ENCODE results near the gene NFKBIB. TPM values are rescaled to one million over a fixed set of nuclear protein-coding genes. Genes with fewer than 3 reads are reported as not detected.

NFKBIB gene
- 63.7 to 125 TPM (median 100 TPM) in 5 replicates for total RNA-seq (2022; extraction: Qiagen RNA extraction)

GRCh38 chr19:38899447-38900201, at the start of gene NFKBIB, which contains the start of gene SIRT2:
TSS of gene NFKBIB (plus strand) at chr19:38899969. CDS start at chr19:38900033, 64 bp downstream.
TSS of gene SIRT2 (minus strand) at chr19:38899618. CDS start at chr19:38899521, 97 bp downstream.

DNA sequence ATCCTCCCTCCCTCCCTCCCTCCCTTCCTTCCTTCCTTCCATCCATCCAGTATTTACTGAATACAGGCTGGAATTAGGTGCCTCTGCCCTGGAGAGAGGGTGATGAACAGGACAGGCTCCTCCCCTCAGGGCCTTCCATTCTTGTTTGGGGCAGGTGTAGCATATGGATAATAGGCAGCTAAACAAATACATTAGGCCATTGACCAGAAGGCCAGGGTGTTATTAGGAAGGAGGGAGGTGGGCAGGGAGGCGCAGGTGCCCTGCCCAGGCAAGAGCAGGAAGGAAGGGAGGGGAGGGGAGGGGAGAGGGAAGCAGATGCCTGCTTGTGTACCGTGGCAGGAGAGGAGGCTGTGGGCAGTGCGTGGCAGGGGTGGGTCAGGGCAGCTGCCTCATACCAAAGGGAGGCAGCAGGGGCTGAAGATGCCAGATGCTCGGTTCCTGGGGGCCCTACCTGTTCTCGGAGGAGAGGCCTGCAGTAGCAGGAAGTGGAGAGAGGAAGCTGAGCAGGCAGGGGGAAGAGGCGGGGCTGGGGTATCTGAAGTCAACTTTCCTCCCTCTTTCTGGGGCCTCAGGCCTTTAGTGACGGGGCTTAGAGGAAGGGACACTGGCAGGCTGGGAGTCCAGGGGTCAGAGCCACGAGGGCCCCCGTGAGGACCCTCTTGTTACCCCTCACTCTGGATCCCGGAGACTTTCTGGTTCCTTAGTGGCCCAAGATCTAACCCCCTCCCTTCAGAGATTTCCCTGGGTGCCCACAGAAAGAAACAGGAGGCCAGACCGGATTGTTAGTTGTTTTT, 21.8 kb upstream of the NFKBIB start, which contains the start of gene RINL:
Gene RINL (minus strand): TSS at position 495 of the 794 bp plus-strand sequence. CDS start 1,533 bp downstream, outside the sequence.

DNA sequence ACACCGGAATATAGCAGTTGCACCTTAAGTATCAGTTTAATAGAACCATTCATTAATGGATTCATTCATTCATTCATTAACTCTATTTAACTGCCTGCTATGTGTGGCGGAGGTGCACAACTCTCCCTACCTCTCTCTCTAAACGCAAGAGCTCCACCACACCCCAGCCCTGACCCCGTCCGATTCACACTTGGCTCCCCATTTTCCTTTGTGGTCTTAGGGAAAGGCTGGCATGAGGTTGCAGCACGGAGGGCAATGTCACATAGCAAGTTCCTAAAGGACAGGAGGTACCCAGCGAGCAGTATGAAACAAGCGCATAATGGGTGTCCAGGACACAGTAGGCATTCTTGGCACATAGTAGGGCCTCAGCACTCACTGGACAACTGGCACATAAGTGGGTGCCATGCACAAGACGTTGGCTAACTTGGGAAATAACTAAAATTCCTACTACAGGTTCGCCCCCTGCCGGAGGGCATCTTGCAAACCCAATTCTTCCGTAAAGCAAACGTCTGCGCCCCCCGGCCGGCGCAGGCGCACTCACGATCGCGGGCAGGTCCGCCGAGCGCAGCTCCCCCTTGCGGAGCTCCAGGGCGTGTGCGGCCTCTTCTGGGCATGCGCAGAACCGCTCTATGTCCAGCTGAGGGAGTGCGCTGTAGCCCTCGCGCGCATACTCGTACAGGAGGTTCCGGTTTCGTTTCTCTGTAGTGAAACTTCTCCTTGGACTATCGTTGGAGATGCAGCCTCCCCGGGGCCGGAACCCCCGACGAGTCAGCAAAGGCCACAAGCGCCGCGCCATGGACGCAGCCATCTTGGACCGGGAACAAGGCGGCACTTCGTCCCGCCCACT, 30.4 kb downstream of the NFKBIB start, which contains the start of gene SARS2:
Gene SARS2 (minus strand): TSS at position 835 of the 847 bp plus-strand sequence. CDS start 27 bp downstream, at position 808.

GRCh38 chr19:38930776-38931520, 31.2 kb downstream of the NFKBIB start, which contains the start of gene MRPS12:
TSS of gene MRPS12 (plus strand) at chr19:38930944. CDS start at chr19:38931295, 351 bp downstream.

Other genes with a start within 250 kb of the NFKBIB start
- gene CAPN12, start 155.5 kb upstream of the NFKBIB start, total RNA-seq (2022; extraction: Qiagen RNA extraction), result 4.5 to 7.3 TPM (median 6.3 TPM) in 5 replicates
- 0.23 to 0.98 TPM (median 0.43 TPM) in 4 of 5 replicates, not detected in the other for gene LGALS7, start 126.5 kb upstream of the NFKBIB start, total RNA-seq (2022; extraction: Qiagen RNA extraction)
- gene LGALS7B, start 110.8 kb upstream of the NFKBIB start, total RNA-seq (2022; extraction: Qiagen RNA extraction), result 0.39 to 0.75 TPM (median 0.51 TPM) in 4 of 5 replicates, not detected in the other
- gene LGALS4, start 87.0 kb upstream of the NFKBIB start, total RNA-seq (2022; extraction: Qiagen RNA extraction), result 0.22 to 0.75 TPM (median 0.34 TPM) in 5 replicates
- gene ECH1, start 68.2 kb upstream of the NFKBIB start, total RNA-seq (2022; extraction: Qiagen RNA extraction), result 282 to 399 TPM (median 290 TPM) in 5 replicates
- 314 to 354 TPM (median 328 TPM) in 5 replicates for gene HNRNPL, start 50.0 kb upstream of the NFKBIB start, total RNA-seq (2022; extraction: Qiagen RNA extraction)
- gene RINL, start 21.7 kb upstream of the NFKBIB start, total RNA-seq (2022; extraction: Qiagen RNA extraction), result 2.0 to 3.0 TPM (median 2.4 TPM) in 5 replicates
- 33.4 to 38.5 TPM (median 38.1 TPM) in 5 replicates for gene SIRT2, start 351 bp upstream of the NFKBIB start, total RNA-seq (2022; extraction: Qiagen RNA extraction)
- 0.18 to 1.1 TPM (median 0.62 TPM) in 5 replicates for gene CCER2, start 12.2 kb downstream of the NFKBIB start, total RNA-seq (2022; extraction: Qiagen RNA extraction)
- gene SARS2, start 30.8 kb downstream of the NFKBIB start, total RNA-seq (2022; extraction: Qiagen RNA extraction), result 53.0 to 57.1 TPM (median 54.5 TPM) in 5 replicates
- 199 to 310 TPM (median 275 TPM) in 5 replicates for gene MRPS12, start 31.0 kb downstream of the NFKBIB start, total RNA-seq (2022; extraction: Qiagen RNA extraction)
- 62.2 to 79.7 TPM (median 78.0 TPM) in 5 replicates for gene FBXO17, start 75.8 kb downstream of the NFKBIB start, total RNA-seq (2022; extraction: Qiagen RNA extraction)
- gene FBXO27, start 132.6 kb downstream of the NFKBIB start, total RNA-seq (2022; extraction: Qiagen RNA extraction), result 2.8 to 5.9 TPM (median 4.2 TPM) in 5 replicates
- gene ACP7, start 184.4 kb downstream of the NFKBIB start, total RNA-seq (2022; extraction: Qiagen RNA extraction), result 0.05 to 0.10 TPM (median 0.05 TPM) in 4 of 5 replicates, not detected in the other
- 94.0 to 118 TPM (median 111 TPM) in 5 replicates for gene PAK4, start 225.8 kb downstream of the NFKBIB start, total RNA-seq (2022; extraction: Qiagen RNA extraction)